ENCODE measurements around the gene MRPL17.

MRPL17 gene

DNA sequence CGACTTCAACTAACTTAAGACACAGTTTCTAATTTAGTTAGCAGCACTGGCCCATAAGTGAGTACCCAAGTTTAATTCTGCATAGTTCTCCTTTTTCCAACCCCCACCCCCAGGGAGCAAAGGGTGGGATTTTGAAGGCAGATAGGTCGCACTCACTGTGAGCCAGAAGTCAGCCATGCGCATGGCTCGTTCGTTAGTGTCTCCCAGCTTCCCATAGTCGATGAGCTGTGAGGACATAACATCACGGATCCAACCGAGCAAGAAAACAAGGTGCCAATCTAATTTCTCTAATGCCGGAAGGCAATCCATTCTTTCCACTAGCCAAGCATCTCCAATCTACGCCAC is 577 bp downstream of the MRPL17 start:
- no peak for DNase-seq (ENCODE audit: low read depth in 3 of 3)

DNA sequence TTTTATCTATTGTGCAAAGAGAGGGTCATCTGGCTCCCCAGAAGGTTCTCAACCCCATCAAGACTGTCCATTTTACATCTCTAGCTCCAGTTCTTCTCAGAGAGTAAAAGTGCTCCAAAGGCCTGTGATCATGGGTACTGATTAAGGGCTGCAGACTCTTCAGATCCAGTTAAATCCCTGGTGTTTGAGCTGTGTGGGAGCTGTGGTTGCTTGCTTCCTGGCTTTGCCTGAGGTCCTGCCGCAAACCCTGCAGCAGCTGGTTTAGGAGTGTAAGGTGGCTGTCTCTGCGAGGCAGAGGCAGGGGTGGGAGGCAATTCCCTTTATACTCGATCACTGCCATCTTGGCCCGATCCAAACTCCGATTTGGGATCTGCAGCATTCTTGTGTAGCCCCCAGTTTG is 1.2 kb downstream of the MRPL17 start:
- DNase-seq (ENCODE audit: low read depth in 3 of 3) = no peak

DNA sequence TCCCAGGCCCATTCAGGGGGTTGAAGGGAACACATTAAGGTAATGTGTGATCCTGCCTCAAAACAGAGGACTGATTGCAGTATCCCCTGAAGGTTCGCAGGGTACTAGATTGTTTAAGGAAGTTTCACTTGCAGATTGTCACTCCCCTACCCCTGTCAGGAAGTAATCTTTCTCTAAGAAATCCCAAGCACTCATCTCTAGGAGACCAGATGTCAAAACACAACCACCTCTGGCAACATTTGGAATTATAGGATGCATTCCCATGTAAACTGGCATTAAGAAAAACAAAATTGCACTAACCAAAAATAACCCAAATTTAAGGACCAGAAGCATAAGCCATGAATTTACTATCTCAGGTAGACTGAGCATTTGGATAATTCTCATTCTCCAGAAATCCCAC is 1.6 kb downstream of the MRPL17 start:
- no peak for DNase-seq (ENCODE audit: low read depth in 3 of 3)

DNA sequence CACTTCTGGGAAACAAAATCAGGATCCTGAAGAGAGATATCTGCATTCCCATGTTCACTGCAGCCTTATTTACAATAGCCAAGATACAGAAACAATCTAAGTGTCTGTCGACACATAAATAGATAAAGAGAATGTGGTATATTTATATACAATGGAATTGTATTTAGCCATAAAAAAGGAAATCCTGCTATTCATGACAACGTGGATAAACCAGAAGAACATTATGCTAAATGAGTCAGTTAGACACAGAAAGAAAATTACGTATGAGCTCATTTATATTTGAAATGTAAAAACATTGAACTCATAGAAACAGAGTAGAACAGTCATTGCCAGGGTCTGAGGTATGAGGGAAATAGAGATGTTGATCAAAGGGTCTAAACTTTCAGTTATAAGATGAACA is 6.1 kb downstream of the MRPL17 start:
- no peak for DNase-seq (ENCODE audit: low read depth in 3 of 3)

DNA sequence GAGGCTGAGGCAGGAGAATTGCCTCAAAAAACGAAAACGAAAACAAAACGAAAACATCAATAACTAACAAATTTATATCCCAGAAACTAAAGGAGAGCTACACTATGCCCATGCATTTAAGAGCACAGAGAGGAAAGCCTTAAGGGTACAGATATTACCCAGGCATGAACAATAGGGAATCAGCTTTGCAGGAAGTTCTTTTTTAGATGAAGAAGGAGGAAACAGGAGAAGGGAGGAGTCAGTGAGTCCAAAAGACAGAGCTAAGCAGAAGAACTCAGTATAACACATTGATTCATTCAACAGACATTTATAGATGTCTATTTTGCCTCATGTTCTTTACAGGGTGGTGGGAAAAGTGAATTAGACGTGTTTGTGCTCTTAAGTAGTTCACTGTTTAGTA is 8.3 kb downstream of the MRPL17 start:
- no peak for DNase-seq (ENCODE audit: low read depth in 3 of 3)

DNA sequence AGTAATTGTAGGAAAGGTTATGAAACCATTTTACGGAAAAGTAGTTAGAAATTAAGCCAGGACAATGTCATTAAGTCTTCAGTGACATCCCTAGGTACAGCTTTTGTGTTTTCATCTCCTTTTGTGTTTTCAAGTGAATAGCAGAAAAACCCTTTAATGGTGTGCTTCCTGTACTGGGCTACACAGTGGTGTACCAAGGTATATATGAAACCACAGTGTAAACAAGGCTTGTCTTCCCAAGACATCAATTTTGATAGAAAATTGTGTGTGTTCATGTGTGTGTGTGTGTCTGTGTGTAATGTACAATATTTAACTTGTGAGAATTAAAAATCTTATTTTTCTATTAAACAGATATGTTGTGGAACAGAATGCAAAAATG is 8.9 kb downstream of the MRPL17 start:
- no peak for DNase-seq (ENCODE audit: low read depth in 3 of 3)

DNA sequence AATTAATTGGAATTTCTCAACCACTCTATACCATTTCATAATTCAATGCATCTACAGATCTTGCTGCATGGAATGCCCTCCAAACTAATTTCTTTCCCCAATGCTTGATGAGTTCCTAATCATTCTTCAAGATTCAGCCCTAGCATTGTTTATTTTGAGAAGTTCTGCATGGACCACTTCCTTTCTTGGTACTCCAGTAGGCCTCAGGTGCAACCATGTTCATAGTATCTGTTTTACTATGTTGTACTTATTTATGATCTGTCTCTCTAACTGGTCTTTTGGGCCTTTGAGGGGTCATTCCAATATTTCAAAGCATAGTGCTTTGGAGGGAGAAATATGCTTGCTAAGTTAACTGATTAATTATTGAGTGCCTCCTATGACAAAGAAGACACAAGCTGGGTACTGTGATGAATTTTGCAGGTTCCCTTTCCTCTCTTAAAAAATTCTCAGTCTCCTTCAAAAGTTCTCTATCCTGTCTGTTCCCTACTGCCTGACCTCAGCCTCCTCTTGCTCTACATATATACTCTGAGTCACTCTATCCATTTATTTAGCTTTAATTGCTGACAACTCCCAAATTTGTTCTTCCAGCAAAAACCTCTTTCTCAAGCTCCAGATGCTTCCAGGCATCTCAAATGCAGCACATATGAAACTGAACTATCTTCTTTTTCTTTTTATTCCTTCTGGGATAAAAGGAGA is 9.5 kb downstream of the MRPL17 start:
- DNase-seq (ENCODE audit: low read depth in 3 of 3) = no peak

DNA sequence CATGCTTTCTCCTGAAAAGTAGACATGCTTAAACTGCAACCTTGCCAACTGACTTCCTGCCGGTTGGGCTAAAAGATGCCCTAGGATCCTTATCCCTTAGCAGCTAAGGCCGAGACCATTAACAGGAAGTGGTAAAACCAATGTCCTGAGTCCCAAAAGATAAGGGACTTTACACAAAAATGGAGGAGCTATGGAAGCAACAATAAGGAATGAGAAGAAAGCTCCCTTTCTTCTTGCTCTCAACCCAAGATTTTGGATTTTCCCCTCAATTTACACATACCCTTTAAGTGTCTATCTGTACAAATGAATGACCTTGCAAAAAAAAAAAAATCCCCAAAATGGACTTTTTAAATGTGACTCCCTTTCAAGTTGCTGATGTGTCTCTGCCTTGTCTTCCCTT is 11.1 kb downstream of the MRPL17 start:
- no peak for DNase-seq (ENCODE audit: low read depth in 3 of 3)

DNA sequence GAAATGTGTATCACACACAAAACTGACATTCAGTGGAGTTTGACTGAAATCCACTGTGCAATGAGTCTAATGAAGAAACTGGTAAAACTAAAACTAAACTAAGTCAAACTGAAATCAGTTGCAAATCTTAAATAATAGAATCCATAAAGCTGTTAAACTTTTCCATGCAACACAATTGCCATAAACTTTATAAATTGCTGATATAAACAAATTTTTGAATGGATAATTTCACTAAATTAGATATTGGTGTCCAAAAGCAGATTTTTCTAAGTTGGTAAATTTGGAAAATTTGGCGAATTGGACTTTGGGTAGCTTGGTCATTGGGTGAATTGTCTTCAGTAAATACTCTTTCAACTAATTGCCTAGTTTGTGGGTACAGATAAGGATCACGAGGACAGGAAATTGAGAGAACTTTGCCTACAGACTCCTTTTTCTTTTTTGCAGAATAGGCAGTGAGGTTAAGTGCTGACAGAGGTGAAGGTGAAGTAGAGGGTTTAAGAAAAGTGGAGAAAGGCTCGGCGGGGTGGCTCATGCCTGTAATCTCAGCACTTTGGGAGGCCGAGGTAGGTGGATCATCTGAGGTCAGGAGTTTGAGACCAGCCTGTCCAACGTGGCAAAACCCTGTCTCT is 12.8 kb downstream of the MRPL17 start:
- no peak for DNase-seq (ENCODE audit: low read depth in 3 of 3)

DNA sequence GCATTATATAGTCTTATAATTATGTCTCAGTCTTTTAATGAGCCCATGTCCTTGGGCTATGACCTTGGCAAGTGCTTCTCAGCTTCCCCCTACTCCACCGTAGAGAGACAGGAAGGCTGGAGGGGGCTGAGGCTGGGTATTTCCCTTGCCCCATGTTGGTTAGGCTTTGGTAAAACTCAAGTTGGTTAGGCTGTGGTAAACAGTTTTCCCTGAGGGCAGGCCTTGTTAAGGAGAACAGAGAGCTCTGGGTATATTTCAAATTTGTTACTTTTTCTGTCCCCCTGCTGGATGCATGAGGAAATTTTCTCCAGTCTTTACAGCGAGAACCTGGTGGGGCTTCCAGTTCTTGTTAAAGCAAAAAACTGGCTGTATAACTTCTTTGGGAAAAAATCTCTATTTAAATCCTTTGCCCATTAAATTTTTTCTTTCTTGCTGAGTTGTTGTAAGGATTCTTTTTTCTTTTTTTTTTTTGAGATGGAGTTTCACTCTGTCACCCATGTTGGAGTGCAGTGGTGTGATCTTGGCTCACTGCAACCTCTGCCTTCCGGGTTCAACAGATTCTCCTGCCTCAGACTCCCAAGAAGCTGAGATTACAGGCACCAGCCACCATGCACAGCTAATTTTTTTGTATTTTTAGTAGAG is 15.3 kb downstream of the MRPL17 start:
- no peak for DNase-seq (ENCODE audit: low read depth in 3 of 3)

DNA sequence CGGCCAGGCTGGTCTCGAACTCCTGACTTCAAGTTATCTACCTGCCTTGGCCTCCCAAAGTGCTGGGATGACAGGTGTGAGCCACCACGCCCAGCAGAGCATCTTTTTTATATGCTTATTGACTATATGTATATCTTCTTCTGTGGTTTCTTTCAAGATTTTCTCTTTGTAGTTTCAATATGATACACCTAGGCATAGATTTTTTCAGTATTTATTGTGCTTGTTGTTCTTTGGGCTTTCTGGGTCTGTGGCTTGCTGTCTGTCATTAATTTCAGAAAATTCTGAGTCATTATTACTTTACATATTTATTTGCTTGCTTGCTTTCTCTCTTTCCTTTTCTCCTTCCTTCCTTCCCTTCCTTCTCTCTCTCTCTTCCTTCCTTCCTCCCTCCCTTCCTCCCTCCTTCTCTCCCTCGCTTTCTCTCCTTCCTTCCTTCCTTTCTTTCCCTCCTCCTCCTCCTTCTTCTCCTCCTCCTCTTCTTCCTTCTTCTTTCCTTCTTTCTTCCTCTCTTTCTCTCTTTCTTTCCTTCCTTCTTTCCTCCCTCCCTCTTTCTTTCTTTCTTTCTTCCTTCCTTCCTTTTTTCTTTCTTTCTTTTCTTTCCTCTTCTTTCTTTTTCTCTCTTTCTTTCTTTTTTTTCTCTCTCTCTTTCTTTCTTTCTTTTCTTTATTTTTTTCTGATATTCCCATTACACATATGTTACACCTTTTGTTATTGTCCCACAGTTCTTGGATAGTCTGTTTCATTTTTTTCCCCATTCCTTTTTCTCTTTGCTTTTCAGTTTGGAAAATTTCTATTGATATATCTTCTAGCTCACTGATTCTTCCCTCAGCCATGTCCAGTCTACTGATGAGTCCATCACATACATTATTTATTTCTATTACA is 16.6 kb downstream of the MRPL17 start:
- no peak for DNase-seq (ENCODE audit: low read depth in 3 of 3)

DNA sequence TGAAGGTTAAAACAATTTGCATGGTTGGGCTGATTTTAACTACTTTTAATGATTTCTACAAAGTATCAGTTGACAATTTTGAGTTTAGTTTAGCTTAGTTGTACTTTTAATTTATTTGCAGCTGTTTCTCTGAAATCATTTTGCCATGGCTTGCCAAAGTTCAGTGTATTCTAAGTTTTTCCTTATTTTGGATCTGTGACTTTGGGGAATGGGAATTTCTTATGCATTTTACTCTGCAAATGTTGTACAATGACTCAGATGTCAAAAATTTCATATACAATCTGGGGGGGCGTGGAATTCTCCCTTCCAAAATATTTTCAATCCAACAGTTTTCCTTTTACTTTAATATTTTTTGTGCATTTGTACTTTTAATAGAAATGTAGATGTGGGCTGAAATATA is 18.6 kb downstream of the MRPL17 start:
- DNase-seq (ENCODE audit: low read depth in 3 of 3) = no peak

DNA sequence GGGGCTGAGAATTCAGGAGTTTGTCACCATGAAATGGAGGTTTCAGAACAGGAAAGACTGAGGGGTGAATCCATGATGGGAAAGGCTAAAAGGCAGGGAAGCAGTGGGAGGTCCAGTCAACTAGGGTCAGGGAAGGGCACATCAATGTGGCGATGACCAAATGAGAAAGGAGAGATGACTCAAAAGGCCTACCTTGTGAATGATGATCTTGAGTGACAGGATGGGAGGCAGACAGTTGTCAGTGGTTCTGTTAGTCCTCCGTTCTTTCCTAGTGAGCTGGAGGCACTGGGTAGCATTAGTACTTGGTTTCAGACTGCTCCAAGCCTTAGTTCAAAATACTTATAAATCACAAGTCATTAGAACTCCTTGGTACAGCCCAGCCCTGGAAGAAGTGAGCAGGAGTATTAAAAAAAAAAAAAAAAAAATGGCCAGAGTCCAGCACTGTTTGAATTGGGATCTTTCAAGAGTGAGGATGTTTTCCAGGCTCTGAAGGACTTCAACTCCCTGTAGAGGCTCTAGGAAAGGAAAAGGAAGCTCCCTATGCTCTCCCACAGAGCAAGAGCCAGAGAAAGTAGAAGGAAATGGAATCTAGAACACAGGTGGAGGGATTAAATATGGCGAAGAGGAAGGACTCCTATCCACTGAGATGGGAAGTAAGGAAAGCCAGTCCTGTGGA is 19.2 kb downstream of the MRPL17 start:
- DNase-seq (ENCODE audit: low read depth in 3 of 3) = no peak

DNA sequence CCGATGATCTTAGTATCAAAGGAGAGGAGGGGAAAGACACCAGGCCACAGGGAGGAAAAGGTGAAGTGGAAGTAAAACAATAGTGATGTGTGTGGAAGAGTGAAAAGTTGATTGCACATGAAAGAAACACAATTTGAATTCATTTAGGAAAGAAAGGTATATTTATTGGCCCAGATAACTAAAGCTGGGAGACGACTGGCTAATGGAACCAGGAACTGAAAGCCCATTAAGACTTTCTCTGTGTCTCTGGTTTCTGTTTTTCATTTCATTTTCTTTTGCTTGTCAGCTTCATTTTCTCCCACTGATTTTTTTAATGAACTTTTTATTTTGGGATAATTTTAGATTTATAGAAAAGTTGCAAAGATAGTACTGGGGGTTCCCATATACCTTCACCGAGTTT is 22.4 kb downstream of the MRPL17 start:
- no peak for DNase-seq (ENCODE audit: low read depth in 3 of 3)

DNA sequence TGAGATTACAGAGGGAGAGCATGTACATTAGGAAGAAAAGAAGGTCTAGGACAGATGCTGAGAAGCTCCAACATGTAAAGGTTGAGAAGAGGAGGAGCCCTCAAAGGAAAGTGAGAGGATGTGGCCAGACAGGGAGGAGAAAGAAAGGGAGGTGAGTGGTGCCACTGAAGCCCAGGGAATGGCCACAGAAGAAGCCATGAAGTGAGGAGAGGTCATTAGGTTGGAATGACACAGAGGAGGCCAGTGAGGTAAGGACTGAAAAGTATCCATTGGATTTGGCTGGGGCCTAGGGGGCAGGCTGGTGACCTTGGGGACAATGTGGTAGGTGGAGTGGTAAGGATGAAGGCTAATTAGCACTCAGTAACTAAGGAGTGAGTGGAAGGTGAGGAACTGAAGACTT is 24.5 kb downstream of the MRPL17 start:
- no peak for DNase-seq (ENCODE audit: low read depth in 3 of 3)

DNA sequence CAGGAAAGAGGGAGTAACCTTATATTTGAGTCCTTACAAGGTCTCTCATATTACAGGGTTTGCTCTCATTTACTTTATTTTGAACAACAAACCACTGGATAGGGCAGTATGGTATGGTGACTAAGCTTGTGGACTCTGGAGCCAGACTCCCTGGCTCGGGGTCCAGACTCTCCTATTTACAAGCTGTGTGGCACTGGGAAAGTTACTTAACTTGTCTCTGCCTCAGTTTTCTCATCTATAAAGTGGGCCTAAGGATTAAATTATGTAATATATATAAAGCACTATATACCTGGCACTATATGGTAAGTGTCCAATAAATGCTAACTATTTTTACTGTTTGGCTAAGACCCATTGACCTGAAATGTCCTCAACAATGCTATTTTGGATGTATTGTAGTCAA is 25.8 kb downstream of the MRPL17 start:
- no peak for DNase-seq (ENCODE audit: low read depth in 3 of 3)

DNA sequence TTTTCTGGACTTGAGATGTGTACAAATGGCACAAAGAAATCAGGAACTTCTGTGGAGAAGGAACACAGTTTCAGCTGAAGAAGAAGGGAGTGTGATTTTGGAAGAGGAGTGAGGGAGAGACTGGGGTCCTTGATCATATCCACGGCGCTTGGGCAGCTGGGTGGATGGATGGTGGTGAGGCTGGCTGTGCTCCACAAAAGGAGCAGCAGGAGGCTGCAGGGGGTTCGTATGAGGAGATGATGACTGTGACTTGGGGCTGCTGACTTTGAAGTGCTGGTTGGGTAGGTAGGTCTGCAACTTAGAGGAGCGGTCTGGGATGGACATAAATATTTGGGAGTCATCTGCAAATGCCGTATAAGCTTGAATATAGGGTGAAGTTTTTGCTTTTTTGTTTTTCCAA is 26.2 kb downstream of the MRPL17 start:
- DNase-seq (ENCODE audit: low read depth in 3 of 3) = no peak

DNA sequence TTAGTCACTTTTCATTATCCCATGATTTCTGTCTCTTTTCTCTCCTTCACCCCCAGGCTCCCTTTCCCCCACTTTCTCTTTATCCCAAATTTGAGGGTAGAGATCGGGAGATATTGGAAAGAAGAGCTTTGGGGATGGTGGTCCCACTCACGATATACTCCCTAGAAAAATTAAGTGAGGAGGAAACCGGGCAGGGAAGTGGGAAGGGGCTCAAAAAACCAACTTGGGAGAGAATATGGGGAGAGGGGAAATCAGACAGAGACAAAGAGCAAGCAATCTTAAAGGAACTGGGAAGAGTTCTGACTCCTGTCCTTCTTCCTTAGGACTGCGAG is 26.6 kb downstream of the MRPL17 start:
- DNase-seq (ENCODE audit: low read depth in 3 of 3) = no peak

DNA sequence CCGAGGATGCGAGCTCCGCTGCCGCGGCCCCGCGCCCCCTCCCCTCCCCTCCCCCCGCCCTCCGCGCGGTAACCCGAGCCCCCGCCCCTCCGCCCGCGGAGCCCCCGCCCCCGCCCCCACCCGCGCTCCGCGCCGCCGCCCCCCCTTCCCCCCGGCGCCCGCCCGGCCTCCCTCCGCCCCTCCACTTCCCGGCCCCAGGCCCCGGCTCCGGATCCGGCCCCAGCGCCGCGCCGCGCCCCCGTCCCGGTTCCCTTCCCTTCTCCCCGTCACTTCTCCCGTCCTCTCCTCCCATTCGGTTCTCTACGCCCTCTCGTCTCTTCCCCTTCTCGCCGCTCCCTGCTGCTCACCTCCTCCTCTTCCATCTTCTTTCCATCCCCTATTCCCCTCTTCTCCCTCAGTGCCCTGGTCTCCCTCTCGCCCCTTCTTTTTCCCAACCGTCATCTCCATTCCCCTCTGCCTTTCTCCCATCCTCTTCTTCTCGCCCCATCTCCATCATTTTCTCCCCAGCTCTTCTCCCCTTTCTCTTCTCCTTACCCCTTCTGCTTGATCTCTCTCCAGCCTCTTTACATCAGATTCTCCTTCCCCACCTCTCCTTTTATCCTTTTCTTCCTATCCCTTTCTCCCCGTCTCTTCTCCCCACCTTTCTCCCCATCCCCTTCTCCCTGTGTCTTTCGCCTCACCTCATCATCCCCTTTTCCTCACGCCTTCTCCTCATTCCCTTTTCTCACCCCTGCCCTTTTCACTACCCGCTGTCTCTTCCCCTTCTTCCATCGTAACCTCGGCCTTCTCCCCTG is 27.2 kb downstream of the MRPL17 start, which contains the start of gene DCHS1:
DCHS1 (minus strand) TSS at position 20 of the 794 bp plus-strand sequence. CDS start 14,196 bp downstream, outside the sequence.
- DNase-seq (ENCODE audit: low read depth in 3 of 3) = no peak

DNA sequence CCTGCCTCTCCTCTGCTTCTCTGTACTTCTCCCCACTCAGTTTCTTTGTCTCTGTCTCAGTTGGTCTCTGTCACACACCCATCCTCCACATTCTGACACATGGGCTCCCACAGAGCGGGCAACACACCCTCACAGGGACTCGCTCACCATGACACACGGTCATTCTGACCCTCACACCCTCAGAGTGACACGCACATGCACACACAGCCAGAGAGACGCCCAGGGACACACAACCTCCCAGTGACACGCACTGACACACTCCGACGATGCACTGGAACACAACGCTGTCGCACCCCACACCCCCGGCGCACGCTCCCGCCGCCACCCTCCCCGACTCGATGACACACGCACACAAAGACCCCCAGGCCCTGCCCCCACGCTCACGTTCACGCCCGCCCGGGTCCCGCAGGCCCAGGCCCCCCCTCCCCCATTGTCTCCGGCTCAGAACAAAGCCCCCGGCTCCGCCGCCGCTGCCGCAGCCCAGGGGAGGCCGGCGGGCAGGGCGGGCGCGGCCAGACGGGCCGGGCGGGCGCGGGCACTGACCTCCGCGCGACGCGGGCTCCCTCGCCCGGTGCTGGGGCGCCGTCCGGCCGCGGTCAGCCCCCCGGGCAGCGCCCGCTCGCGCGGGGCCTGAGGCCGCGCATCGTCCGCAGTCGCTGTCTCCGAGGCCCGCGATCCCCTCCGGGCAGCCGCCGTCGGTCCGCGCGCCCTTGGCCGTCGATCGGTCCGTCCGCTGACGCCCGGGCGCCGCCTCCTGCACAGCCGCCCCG is 27.9 kb downstream of the MRPL17 start:
- no peak for DNase-seq (ENCODE audit: low read depth in 3 of 3)
